Naive thymus-derived CD4-positive, alpha-beta T cell (primary cell): Measurements from ENCODE around the gene ZMYND11. TPM values are rescaled to one million over a fixed set of nuclear protein-coding genes. Genes with fewer than 3 reads are reported as not detected.
"Not testable (repeated sequence)": the region's sequence is repeated elsewhere in the genome, so short reads cannot be mapped to it uniquely, and the experiment has no call there.

Experiments used
- ATAC-seq: fragments of 150-1000 bp; cut with Tn5 transposase; 2 replicates; pipeline ENCODE4 v1.10.0; 2021; ENCODE audit warnings: mild to moderate bottlenecking, moderate library complexity
- CTCF ChIA-PET: fragments of 350-600 bp; sonication (Branson Sonifier 250); formaldehyde crosslinking; loops from one replicate; lab custom pipeline; 2021; ENCODE audit warnings: antibody characterized with exemption; lab: Charles Lee
- POLR2A ChIA-PET: fragments of 350-600 bp; sonication (Branson Sonifier 250); formaldehyde crosslinking; loops from one replicate; lab custom pipeline; 2021; ENCODE audit warnings: antibody characterized with exemption, inconsistent platforms; lab: Charles Lee
- DNase-seq, 9 donors: peaks; one replicate each; pipeline versions ENCODE4 v3.0.0 to v3.0.0-alpha.2; 2020 to 2022; ENCODE audit warnings: mixed read lengths in 1 of 9
- H3K27ac ChIP-seq: one replicate; pipeline ENCODE4 v1.7.0; 2013; ENCODE audit warnings: mild to moderate bottlenecking, low read depth, low read length, moderate library complexity
- H3K27me3 ChIP-seq, 2 donors: one replicate each; pipeline ENCODE4 v1.7.0; 2013; ENCODE audit warnings: low read length in 2 of 2, mild to moderate bottlenecking in 2 of 2, moderate library complexity in 2 of 2; ENCODE audit not compliant: control insufficient read depth in 2 of 2, insufficient read depth in 2 of 2
- H3K36me3 ChIP-seq, 3 experiments: 1 replicate in 2 of 3; 2 replicates in 1 of 3; pipeline ENCODE4 v1.7.0; 2013; ENCODE audit warnings: low read length in 3 of 3, mild to moderate bottlenecking in 3 of 3, moderate library complexity in 1 of 3; ENCODE audit not compliant: insufficient read depth in 3 of 3, control insufficient read depth in 2 of 3
- H3K4me1 ChIP-seq, 2 donors: one replicate each; pipeline ENCODE4 v1.7.0; 2013; ENCODE audit warnings: low read length in 2 of 2, mild to moderate bottlenecking in 2 of 2, moderate library complexity in 1 of 2; ENCODE audit not compliant: control insufficient read depth in 2 of 2, insufficient read depth in 2 of 2
- H3K4me3 ChIP-seq: 2 replicates; pipeline ENCODE4 v1.7.0; 2013; ENCODE audit warnings: mild to moderate bottlenecking, low read length
- H3K9me3 ChIP-seq, 3 experiments: 1 replicate in 2 of 3; 2 replicates in 1 of 3; pipeline ENCODE4 v1.7.0; 2013; ENCODE audit warnings: low read length in 3 of 3; ENCODE audit not compliant: control insufficient read depth in 2 of 3
- H3K27ac Mint-ChIP-seq, 9 donors: one replicate each; pipeline ENCODE4 v1.8.0; 2020 to 2022; ENCODE audit warnings: mixed read lengths in 9 of 9, mild to moderate bottlenecking in 8 of 9, moderate library complexity in 5 of 9, inconsistent platforms in 2 of 9
- H3K27me3 Mint-ChIP-seq, 5 donors: one replicate each; pipeline ENCODE4 v1.8.0; 2021 to 2022; ENCODE audit warnings: mixed read lengths in 5 of 5, mild to moderate bottlenecking in 1 of 5
- H3K36me3 Mint-ChIP-seq, 5 donors: one replicate each; pipeline ENCODE4 v1.8.0; 2020 to 2022; ENCODE audit warnings: mixed read lengths in 5 of 5, mild to moderate bottlenecking in 3 of 5, inconsistent platforms in 1 of 5
- H3K4me1 Mint-ChIP-seq, 7 donors: one replicate each; pipeline ENCODE4 v1.8.0; 2020 to 2022; ENCODE audit warnings: mixed read lengths in 7 of 7, mild to moderate bottlenecking in 3 of 7, inconsistent platforms in 1 of 7
- H3K4me3 Mint-ChIP-seq, 10 donors: one replicate each; pipeline ENCODE4 v1.8.0; 2020 to 2022; ENCODE audit warnings: mild to moderate bottlenecking in 10 of 10, mixed read lengths in 10 of 10, moderate library complexity in 6 of 10, inconsistent platforms in 2 of 10
- H3K9me3 Mint-ChIP-seq, 11 donors: one replicate each; pipeline ENCODE4 v1.8.0; 2020 to 2022; ENCODE audit warnings: mixed read lengths in 11 of 11, mild to moderate bottlenecking in 4 of 11, inconsistent platforms in 1 of 11, moderate library complexity in 1 of 11
- intact Hi-C, 2 donors: fragments of 100-400 bp; cut with micrococcal nuclease; formaldehyde crosslinking; loops; one replicate each; pipeline ENCODE4 v1.15.1; 2023
- polyA plus RNA-seq, 2 donors: library from polyadenylated mRNA; unstranded; fragments of 300-500 nt; fragmentation: Illumina TruSeq; gene quantifications; one replicate each; pipeline ENCODE4 v1.2.3, GENCODE V29; 2021
- total RNA-seq, 6 experiments: library from RNA in 5 of 6; stranded (reverse) in 5 of 6; gene quantifications; 1 replicate in 5 of 6; 2 replicates in 1 of 6; pipeline ENCODE4 v1.2.3 and lab custom pipeline; 2021 to 2026

The ZMYND11 gene
- total and polyA plus RNA-seq, 7 experiments from 2014 or later, result 25.7 to 63.1 (median 41.9) TPM

DNA sequence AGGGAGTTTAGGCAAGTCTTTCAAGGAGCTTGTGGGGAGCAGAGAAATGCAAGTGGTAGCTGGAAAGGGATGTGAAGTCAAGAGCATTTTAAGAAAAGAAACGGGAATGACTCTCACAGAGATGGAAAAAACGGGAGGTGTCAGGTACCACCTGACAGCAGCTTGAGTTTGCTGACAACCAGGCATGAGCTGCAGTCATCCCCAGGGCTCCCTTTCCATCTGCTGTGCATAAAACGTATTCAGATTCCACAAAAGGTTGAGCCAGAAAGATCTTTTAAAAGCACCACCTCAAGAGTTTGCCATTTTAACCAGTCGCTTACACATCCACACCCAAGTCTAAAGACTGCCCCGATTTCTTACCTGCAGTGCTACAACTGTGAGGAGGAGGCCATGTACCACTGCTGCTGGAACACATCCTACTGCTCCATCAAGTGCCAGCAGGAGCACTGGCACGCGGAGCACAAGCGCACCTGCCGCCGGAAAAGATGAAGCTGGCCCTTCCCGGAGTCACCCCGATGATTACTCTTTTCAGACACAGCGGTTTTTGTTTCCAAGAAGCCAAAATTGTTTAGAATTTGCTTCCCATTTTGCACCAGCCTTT lies 116.8 kb downstream of the ZMYND11 start:
- intact Hi-C loops, result loop anchor here in 1 of 2 donors (2.0 kb wide), 1 partner anchor 219 kb away; no protein-coding TSS in a partner anchor
- ChIA-PET CTCF (no interaction called here), POLR2A (no interaction called here)
- H3K4me1 Mint-ChIP-seq, result no peaks in the 10 kb centered on the region
- no peak overlapping the region for H3K27ac ChIP-seq
- no peaks in the 10 kb centered on the region for H3K4me1 ChIP-seq
- H3K27me3 ChIP-seq, result no peaks in the 10 kb centered on the region
- peaks cover 13 to 47% (median 14%) of the 10 kb centered on the region in 3 experiments for H3K36me3 ChIP-seq
- peak overlapping the region in 1 of 9 donors; percentile 46 for H3K27ac Mint-ChIP-seq
- H3K27me3 Mint-ChIP-seq, result no peaks in the 10 kb centered on the region
- H3K9me3 ChIP-seq, result no peaks in the 10 kb centered on the region
- peaks cover 19 to 76% (median 45%) of the 10 kb centered on the region in 5 donors for H3K36me3 Mint-ChIP-seq
- ATAC-seq, result no peak
- DNase-seq, result no peak
- H3K4me3 ChIP-seq, result no peak overlapping the region
- no peaks in the 10 kb centered on the region for H3K9me3 Mint-ChIP-seq
- no peak overlapping the region for H3K4me3 Mint-ChIP-seq

- Histone ChIP-seq H3K27me3 (no peaks in the 10 kb centered on the region), H3K27ac (no peak overlapping the region), H3K9me3 (no peaks in the 10 kb centered on the region), H3K36me3 (no peaks in the 10 kb centered on the region), H3K4me3 (no peak overlapping the region), H3K4me1 (no peaks in the 10 kb centered on the region)
- Mint-ChIP-seq H3K4me3 (no peak overlapping the region), H3K27me3 (no peaks in the 10 kb centered on the region), H3K27ac (peak overlapping the region in 1 of 9 donors; percentile 43), H3K4me1 (peaks cover 0 to 5% (median 1%) of the 10 kb centered on the region in 7 donors), H3K36me3 (peaks cover 0 to 7% (median 0%) of the 10 kb centered on the region in 5 donors), H3K9me3 (peaks cover 0 to 2% (median 0%) of the 10 kb centered on the region in 11 donors)
- ATAC-seq (no peak), DNase-seq (no peak)
- CTCF ChIA-PET, result no interaction called here
- intact Hi-C loops, result no loop called here
- POLR2A ChIA-PET, result interaction anchor here (0.5 kb wide), 1 partner anchor 254 kb away, joined by 3 read pairs; no protein-coding TSS in a partner anchor
Measured at GRCh38 chr10:260819-261429, 125.7 kb downstream of the ZMYND11 start.

DNA sequence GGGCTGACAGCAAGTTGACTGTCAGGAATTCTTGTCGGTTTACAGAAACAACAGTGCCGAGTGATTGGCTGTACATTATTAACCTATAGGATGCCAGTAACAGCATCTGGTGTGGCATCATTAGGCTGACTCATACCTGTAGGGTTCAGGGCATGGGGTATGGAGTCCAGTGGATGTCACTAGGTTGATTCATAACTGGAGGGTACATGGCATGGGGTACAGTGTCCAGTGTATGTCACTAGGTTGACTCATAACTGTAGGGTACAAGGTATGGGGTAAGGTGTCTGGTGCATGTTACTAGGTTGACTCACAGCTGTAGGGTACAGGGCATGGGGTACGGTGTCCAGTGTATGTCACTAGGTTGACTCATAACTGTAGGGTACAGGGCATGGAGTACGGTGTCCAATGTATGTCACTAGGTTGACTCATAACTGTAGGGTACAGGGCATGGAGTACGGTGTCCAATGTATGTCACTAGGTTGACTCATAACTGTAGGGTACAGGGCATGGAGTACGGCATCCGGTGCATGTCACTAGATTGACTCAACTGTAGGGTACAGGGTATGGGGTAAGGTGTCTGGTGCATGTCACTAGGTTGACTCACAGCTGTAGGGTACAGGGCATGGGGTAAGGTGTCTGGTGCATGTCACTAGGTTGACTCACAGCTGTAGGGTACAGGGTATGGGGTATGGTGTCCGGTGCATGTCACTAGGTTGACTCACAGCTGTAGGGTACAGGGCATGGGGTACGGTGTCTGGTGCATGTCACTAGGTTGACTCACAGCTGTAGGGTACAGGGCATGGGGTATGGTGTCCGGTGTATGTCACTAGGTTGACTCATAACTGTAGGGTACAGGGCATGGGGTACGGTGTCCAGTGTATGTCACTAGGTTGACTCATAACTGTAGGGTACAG lies 129.2 kb downstream of the ZMYND11 start:
- H3K4me3 Mint-ChIP-seq, H3K27me3 Mint-ChIP-seq, H3K4me3 ChIP-seq, H3K27me3 ChIP-seq, H3K27ac Mint-ChIP-seq, DNase-seq, H3K36me3 Mint-ChIP-seq, H3K36me3 ChIP-seq, POLR2A ChIA-PET, intact Hi-C loops, H3K9me3 Mint-ChIP-seq, H3K27ac ChIP-seq, ATAC-seq, H3K4me1 Mint-ChIP-seq, H3K4me1 ChIP-seq, H3K9me3 ChIP-seq: not testable (repeated sequence)
- CTCF ChIA-PET, result interaction anchor here (0.5 kb wide), 1 partner anchor 175 kb away, joined by 5 read pairs; no protein-coding TSS in a partner anchor

DNA sequence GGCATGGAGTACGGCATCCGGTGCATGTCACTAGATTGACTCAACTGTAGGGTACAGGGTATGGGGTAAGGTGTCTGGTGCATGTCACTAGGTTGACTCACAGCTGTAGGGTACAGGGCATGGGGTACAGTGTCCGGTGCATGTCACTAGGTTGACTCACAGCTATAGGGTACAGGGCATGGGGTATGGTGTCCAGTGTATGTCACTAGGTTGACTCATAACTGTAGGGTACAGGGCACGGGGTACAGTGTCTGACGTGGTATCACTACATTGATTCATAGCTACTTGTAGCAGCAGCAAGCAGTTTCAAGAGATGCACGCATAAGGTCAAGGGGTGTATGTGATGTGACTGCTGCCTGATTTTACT lies 129.8 kb downstream of the ZMYND11 start:
- H3K27ac ChIP-seq, DNase-seq, H3K4me1 ChIP-seq, H3K4me1 Mint-ChIP-seq, H3K9me3 Mint-ChIP-seq, ATAC-seq, H3K4me3 ChIP-seq, POLR2A ChIA-PET, H3K36me3 ChIP-seq, H3K27me3 ChIP-seq, H3K27me3 Mint-ChIP-seq, H3K9me3 ChIP-seq, H3K27ac Mint-ChIP-seq, H3K36me3 Mint-ChIP-seq, H3K4me3 Mint-ChIP-seq, intact Hi-C loops: not testable (repeated sequence)
- CTCF ChIA-PET, result interaction anchor here (0.5 kb wide), 1 partner anchor 176 kb away, joined by 5 read pairs; no protein-coding TSS in a partner anchor

DNA sequence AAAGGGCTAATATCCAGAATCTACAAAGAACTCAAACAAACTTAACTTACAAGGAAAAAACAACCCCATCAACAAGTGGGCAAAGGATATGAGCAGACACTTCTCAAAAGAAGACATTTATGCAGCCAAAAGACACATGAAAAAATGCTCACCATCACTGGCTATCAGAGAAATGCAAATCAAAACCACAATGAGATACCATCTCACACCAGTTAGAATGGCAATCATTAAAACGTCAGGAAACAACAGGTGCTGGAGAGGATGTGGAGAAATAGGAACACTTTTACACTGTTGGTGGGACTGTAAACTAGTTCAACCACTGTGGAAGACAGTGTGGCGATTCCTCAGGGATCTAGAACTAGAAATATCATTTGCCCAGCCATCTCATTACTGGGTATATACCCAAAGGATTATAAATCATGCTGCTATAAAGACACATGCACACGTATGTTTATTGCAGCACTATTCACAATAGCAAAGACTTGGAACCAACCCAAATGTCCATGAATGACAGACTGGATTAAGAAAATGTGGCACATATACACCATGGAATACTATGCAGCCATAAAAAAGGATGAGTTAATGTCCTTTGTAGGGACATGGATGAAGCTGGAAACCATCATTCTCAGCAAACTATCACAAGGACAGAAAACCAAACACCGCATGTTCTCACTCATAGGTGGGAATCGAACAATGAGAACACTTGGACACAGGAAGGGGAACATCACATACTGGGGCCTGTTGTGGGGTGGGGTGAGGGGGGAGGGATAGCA lies 130.7 kb downstream of the ZMYND11 start:
- H3K4me1 ChIP-seq, POLR2A ChIA-PET, H3K27ac Mint-ChIP-seq, H3K36me3 Mint-ChIP-seq, H3K4me1 Mint-ChIP-seq, H3K4me3 Mint-ChIP-seq, DNase-seq, H3K4me3 ChIP-seq, H3K9me3 ChIP-seq, H3K27me3 ChIP-seq, H3K36me3 ChIP-seq, intact Hi-C loops, H3K27me3 Mint-ChIP-seq, ATAC-seq, CTCF ChIA-PET, H3K9me3 Mint-ChIP-seq, H3K27ac ChIP-seq: not testable (repeated sequence)

DNA sequence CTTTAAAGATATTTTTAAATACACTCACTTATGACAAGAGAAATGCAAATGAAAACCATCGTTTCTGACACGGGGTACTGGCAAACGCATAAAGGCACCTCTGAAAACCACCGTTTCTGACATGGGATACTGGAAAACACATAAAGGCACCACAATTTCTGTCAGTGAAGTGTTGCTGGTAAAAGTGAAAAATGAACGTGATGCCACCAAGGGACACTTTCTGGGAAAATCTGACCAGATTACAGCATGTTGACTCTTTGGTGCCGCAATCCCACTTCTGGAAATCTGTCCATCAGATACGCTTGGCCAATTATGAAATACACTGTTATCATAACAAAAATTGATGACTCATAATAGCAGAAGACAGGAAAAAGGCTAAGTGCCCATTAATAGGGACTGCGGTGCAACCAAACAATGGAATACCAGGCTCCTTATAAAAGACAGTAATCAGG lies 131.7 kb downstream of the ZMYND11 start:
- Mint-ChIP-seq H3K4me3 (no peak overlapping the region), H3K27ac (no peak overlapping the region), H3K27me3 (peaks cover 0 to 3% (median 0%) of the 10 kb centered on the region in 5 donors), H3K9me3 (peaks cover 0 to 2% (median 0%) of the 10 kb centered on the region in 11 donors), H3K4me1 (peaks cover 0 to 5% (median 0%) of the 10 kb centered on the region in 7 donors), H3K36me3 (no peaks in the 10 kb centered on the region)
- H3K4me1 ChIP-seq, result no peaks in the 10 kb centered on the region
- CTCF ChIA-PET, result no interaction called here
- no peak for ATAC-seq
- POLR2A ChIA-PET, result no interaction called here
- no peaks in the 10 kb centered on the region for H3K27me3 ChIP-seq
- no peak overlapping the region for H3K4me3 ChIP-seq
- intact Hi-C loops, result no loop called here
- no peak overlapping the region for H3K27ac ChIP-seq
- no peak for DNase-seq
- no peaks in the 10 kb centered on the region for H3K36me3 ChIP-seq
- H3K9me3 ChIP-seq, result no peaks in the 10 kb centered on the region
